ENCODE data around the gene NOL4. TPM values are rescaled to one million over a fixed set of nuclear protein-coding genes. Genes with fewer than 3 reads are reported as not detected.

The NOL4 gene
- total RNA-seq, 1 experiment from 2014 or later = 0.74 TPM

DNA sequence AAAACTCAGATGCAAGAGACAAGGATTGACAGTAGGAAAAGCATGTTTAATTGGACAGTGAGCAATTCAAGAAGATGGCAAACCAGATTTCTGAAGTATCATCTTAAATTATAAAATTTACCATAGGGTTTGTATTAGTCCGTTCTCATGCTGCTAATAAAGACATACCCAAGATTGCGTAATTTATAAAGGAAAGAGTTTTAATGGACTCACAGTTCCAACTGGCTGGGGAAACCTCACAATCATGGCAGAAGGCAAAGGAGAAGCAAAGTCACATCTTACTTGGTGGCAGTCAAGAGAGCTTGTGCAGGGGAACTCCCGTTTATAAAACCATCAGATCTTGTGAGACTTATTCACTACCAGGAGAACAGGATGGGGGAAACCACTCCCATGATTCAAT is 24.0 kb upstream of the NOL4 start:
- H3K9me3 Mint-ChIP-seq = peaks cover 17 to 20% of the 10 kb centered on the region in 2 experiments
- Histone ChIP-seq H3K23me2 (ENCODE audit: insufficient read length, low read depth, low read length, poor library complexity, severe bottlenecking) (no peaks in the 10 kb centered on the region), H3K27me3 (ENCODE audit: insufficient read depth, low read length) (no peaks in the 10 kb centered on the region), H3K9ac (ENCODE audit: extremely low read depth, insufficient read length, low read length) (no peak overlapping the region), H2BK15ac (ENCODE audit: low read depth, low read length) (no peak overlapping the region), H2BK5ac (ENCODE audit: insufficient read length, low read length) (no peak overlapping the region), H2AK5ac (ENCODE audit: insufficient read length, low read length) (no peak overlapping the region), H4K8ac (replicated peaks; ENCODE audit: insufficient read length, low read depth, low read length) (no peak overlapping the region), H3K27ac (ENCODE audit: insufficient read length, low read depth, low read length) (no peak overlapping the region), H3K4ac (ENCODE audit: low read depth, low read length) (no peak overlapping the region), H3K4me1 (ENCODE audit: insufficient read depth, low read length) (no peaks in the 10 kb centered on the region), H3K23ac (ENCODE audit: insufficient read length, low read depth, low read length) (no peak overlapping the region), H3K79me1 (ENCODE audit: insufficient read depth, low read depth, low read length, poor library complexity, severe bottlenecking) (no peaks in the 10 kb centered on the region), H4K91ac (ENCODE audit: insufficient read length, low read depth, low read length) (no peak overlapping the region), H3K56ac (ENCODE audit: insufficient read length, low read depth, low read length) (no peak overlapping the region), H3K9me3 (ENCODE audit: control insufficient read depth, low read depth, low read length) (no peaks in the 10 kb centered on the region), H4K5ac (ENCODE audit: insufficient read length, low read depth, low read length) (no peak overlapping the region), H3K4me2 (ENCODE audit: insufficient read depth, insufficient read length, low read length) (no peak overlapping the region), H2BK120ac (ENCODE audit: low read depth, low read length, poor library complexity, severe bottlenecking) (no peak overlapping the region), H2AFZ (ENCODE audit: low read length) (no peak overlapping the region), H2BK12ac (ENCODE audit: insufficient read length, low read depth, low read length) (no peak overlapping the region), H4K20me1 (ENCODE audit: control insufficient read depth, insufficient read depth, insufficient read length) (no peaks in the 10 kb centered on the region), H3K18ac (ENCODE audit: insufficient read length, low read depth, low read length) (no peak overlapping the region), H3T11ph (ENCODE audit: low read length) (no peak overlapping the region), H3K79me2 (ENCODE audit: insufficient read depth, low read length) (no peaks in the 10 kb centered on the region), H2BK20ac (ENCODE audit: low read depth, low read length, poor library complexity, severe bottlenecking) (no peak overlapping the region), H3K14ac (ENCODE audit: insufficient read depth, low read length) (no peak overlapping the region)
- no peak overlapping the region for H3K4me3 Mint-ChIP-seq
- peaks cover 5 to 23% (median 12%) of the 10 kb centered on the region in 3 experiments; a peak in 6 of 7 replicates for H3K36me3 Mint-ChIP-seq (ENCODE audit: insufficient read depth in 1 of 3, low read depth in 3 of 3)
- TF ChIP-seq CTCF (conservative IDR thresholded peaks at IDR 0.05) = no peak
- H3K27me3 Mint-ChIP-seq (ENCODE audit: low read depth) = no peaks in the 10 kb centered on the region; the same call in 1 of the 2 replicates
- H3K27ac Mint-ChIP-seq = no peak overlapping the region
- no peak for DNase-seq
- peaks cover 0 to 5% of the 10 kb centered on the region in 2 experiments; a peak in 1 of 4 replicates for H3K4me1 Mint-ChIP-seq
- no CpG with 5 or more reads among the region's 3 CpGs for whole genome bisulfite sequencing (ENCODE audit: extremely low coverage, insufficient read length, low lambda C conversion rate)
